Measurements from ENCODE around the gene NUS1. TPM values are rescaled to one million over a fixed set of nuclear protein-coding genes. Genes with fewer than 3 reads are reported as not detected.
"Not testable (repeated sequence)": the region's sequence is repeated elsewhere in the genome, so short reads cannot be mapped to it uniquely, and the experiment has no call there.

The NUS1 gene
- total RNA-seq, 1 experiment from 2014 or later = 22.2 TPM

DNA sequence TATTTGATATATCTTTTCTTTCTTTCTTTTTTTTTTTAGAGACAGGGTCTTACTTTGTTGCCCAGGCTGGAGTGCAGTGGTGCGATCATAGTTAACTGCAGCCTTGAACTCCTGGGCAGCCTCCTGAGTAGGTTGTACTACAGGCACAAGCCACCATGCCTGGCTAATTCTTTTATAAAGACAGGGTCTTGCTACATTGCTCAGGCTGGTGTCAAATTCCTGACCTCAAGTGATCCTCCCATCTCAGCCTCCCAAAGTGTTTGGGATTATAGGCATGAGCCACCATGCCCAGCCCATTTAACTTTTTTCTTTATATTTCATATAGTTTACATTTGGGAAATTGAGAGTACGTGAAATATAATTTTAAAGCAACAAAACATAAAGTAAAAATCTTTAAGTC is 10.1 kb downstream of the NUS1 start:
- peaks cover 5% of the 10 kb centered on the region; the same call in 1 of the 2 replicates for H3K9me3 ChIP-seq (ENCODE audit: insufficient read depth, low read depth)
- no peaks in the 10 kb centered on the region for H3F3A ChIP-seq (ENCODE audit: insufficient read depth, low read depth)
- 0 out of 2 replicates have a peak, but pooled peaks cover 14% of the 10 kb centered on the region for H3K36me3 ChIP-seq (ENCODE audit: low read depth)
- H3K9me2 ChIP-seq (ENCODE audit: insufficient read depth) = no peaks in the 10 kb centered on the region
- no peak overlapping the region for H2AFZ ChIP-seq
- ChIA-PET CTCF (no interaction called here), POLR2A (ENCODE audit: unreplicated experiment) (no interaction called here)
- TF ChIP-seq, protein P1, sequence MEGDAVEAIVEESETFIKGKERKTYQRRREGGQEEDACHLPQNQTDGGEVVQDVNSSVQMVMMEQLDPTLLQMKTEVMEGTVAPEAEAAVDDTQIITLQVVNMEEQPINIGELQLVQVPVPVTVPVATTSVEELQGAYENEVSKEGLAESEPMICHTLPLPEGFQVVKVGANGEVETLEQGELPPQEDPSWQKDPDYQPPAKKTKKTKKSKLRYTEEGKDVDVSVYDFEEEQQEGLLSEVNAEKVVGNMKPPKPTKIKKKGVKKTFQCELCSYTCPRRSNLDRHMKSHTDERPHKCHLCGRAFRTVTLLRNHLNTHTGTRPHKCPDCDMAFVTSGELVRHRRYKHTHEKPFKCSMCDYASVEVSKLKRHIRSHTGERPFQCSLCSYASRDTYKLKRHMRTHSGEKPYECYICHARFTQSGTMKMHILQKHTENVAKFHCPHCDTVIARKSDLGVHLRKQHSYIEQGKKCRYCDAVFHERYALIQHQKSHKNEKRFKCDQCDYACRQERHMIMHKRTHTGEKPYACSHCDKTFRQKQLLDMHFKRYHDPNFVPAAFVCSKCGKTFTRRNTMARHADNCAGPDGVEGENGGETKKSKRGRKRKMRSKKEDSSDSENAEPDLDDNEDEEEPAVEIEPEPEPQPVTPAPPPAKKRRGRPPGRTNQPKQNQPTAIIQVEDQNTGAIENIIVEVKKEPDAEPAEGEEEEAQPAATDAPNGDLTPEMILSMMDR (conservative IDR thresholded peaks at IDR 0.05) = no peak
- TF ChIP-seq EZH2 (IDR thresholded peaks at IDR 0.05; ENCODE audit: low read depth) = no peak
- peaks cover 100% of the 10 kb centered on the region for H3K79me2 ChIP-seq (ENCODE audit: low read depth)
- H3K4me2 ChIP-seq = no peak overlapping the region
- intact Hi-C loops (cut with micrococcal nuclease; ENCODE audit: unreplicated experiment) = no loop called here
- H4K20me1 ChIP-seq (ENCODE audit: insufficient read depth) = peaks cover 96% of the 10 kb centered on the region
- DNase-seq = no peak
- H3K27ac ChIP-seq = no peak overlapping the region
- no TSS peak for BruUV-seq (replicated peaks)
- H3K4me1 ChIP-seq (replicated peaks; ENCODE audit: insufficient read depth) = no peaks in the 10 kb centered on the region
- H3K27me3 ChIP-seq (ENCODE audit: insufficient read depth, low read depth) = no peaks in the 10 kb centered on the region
- no peak overlapping the region for H3K4me3 ChIP-seq

DNA sequence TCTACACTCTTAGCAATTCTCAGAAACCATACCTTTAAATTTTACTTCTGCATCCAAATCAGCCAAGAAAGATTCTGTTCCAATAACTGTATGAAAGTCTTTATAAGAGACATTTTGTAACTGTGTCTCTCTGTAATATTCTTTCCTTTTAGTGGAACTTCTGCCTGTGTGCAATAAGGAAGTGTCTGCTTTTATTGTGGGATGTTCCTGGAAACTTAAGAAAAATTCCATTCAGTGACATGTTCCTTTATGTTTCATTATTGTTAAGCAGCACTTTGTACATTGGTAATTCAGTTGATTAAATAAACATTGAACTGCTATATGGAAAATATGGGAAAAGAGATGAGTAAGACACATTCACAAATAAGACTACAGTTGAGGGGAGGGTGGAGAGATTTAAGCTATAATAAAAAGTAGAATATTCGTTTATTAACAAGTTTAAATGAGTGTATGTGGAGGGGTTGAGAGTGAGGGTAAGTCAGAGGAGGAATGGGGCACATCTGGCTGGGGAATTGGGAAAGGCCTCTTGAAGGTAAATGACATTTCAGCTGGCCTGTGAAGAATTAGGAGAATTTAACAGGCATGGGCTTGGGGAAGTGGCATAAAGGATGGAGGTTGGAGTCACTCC is 11.9 kb downstream of the NUS1 start:
- no peak overlapping the region for H3K4me3 ChIP-seq
- no peak overlapping the region for H3K4me2 ChIP-seq
- H3K9me3 ChIP-seq (ENCODE audit: insufficient read depth, low read depth) = no peaks in the 10 kb centered on the region
- H4K20me1 ChIP-seq (ENCODE audit: insufficient read depth) = peaks cover 91% of the 10 kb centered on the region
- H3F3A ChIP-seq (ENCODE audit: insufficient read depth, low read depth) = no peaks in the 10 kb centered on the region
- H3K4me1 ChIP-seq (replicated peaks; ENCODE audit: insufficient read depth) = no peaks in the 10 kb centered on the region
- intact Hi-C loops (cut with micrococcal nuclease; ENCODE audit: unreplicated experiment) = no loop called here
- no peak overlapping the region for H3K27ac ChIP-seq
- DNase-seq = no peak
- no TSS peak for BruUV-seq (replicated peaks)
- ChIA-PET POLR2A (ENCODE audit: unreplicated experiment) (no interaction called here), CTCF (no interaction called here)
- no peaks in the 10 kb centered on the region for H3K27me3 ChIP-seq (ENCODE audit: insufficient read depth, low read depth)
- H3K79me2 ChIP-seq (ENCODE audit: low read depth) = peaks cover 91% of the 10 kb centered on the region
- H3K36me3 ChIP-seq (ENCODE audit: low read depth) = 0 out of 2 replicates have a peak, but pooled peaks cover 10% of the 10 kb centered on the region
- TF ChIP-seq, protein P1 (conservative IDR thresholded peaks at IDR 0.05) = no peak
- no peak for TF ChIP-seq EZH2 (IDR thresholded peaks at IDR 0.05; ENCODE audit: low read depth)
- no peak overlapping the region for H2AFZ ChIP-seq
- no peaks in the 10 kb centered on the region for H3K9me2 ChIP-seq (ENCODE audit: insufficient read depth)

DNA sequence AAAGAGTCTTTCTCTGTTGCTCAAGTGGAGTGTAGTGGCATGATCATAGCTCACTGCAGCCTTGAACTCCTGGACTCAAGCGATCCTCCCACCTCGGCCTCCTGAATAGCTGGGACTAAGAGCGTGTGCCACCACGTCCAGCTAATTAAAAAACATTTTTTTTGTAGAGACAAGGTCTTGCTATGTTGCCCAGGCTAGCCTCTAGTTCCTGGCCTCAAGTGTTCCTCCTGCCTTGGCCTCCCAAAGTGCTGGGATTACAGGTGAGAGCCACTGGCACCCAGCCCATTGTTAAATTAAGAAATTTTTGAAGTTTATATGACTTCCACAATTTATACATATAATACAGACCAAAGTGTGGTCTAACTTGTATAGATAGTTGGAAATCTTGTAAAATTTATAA is 14.3 kb downstream of the NUS1 start:
- H3K4me3 ChIP-seq; H3K9me2 ChIP-seq (ENCODE audit: insufficient read depth); H3F3A ChIP-seq (ENCODE audit: insufficient read depth, low read depth); CTCF ChIA-PET; H3K4me1 ChIP-seq (replicated peaks; ENCODE audit: insufficient read depth); DNase-seq; H3K4me2 ChIP-seq; H3K27me3 ChIP-seq (ENCODE audit: insufficient read depth, low read depth); intact Hi-C loops (cut with micrococcal nuclease; ENCODE audit: unreplicated experiment); H3K27ac ChIP-seq; BruUV-seq (replicated peaks); H3K9me3 ChIP-seq (ENCODE audit: insufficient read depth, low read depth); H2AFZ ChIP-seq; POLR2A ChIA-PET (ENCODE audit: unreplicated experiment): not testable (repeated sequence)
- Histone ChIP-seq H3K79me2 (ENCODE audit: low read depth) (peaks cover 67% of the 10 kb centered on the region), H3K36me3 (ENCODE audit: low read depth) (peaks cover 28% of the 10 kb centered on the region; the same call in 1 of the 2 replicates), H4K20me1 (ENCODE audit: insufficient read depth) (peaks cover 82% of the 10 kb centered on the region)

DNA sequence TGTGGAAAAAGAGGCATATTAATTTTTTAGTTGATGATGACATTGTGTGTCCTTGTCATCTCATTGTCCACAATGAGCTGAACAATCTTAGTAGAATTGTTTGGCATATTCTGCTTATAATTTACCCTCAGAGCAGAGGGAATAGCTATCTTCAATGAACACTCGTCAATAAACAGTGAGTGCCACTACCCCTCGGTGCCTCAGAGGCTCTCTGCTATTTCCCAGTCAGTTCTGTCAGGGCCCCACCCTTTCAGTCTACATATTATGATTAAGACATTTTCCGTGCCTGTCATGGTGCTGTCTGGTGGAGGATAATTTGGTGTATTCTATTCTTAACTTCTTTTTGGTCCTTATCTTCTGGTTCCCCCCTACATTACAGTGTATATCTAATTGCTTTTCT is 31.2 kb downstream of the NUS1 start:
- no peak overlapping the region for H2AFZ ChIP-seq
- no peaks in the 10 kb centered on the region for H3F3A ChIP-seq (ENCODE audit: insufficient read depth, low read depth)
- peaks cover 33% of the 10 kb centered on the region for H3K36me3 ChIP-seq (ENCODE audit: low read depth)
- ChIA-PET POLR2A (ENCODE audit: unreplicated experiment) (no interaction called here), CTCF (no interaction called here)
- H3K27me3 ChIP-seq (ENCODE audit: insufficient read depth, low read depth) = no peaks in the 10 kb centered on the region
- no peak for DNase-seq
- H3K4me2 ChIP-seq = no peak overlapping the region
- H3K79me2 ChIP-seq (ENCODE audit: low read depth) = no peaks in the 10 kb centered on the region
- H3K4me3 ChIP-seq = no peak overlapping the region
- H3K9me2 ChIP-seq (ENCODE audit: insufficient read depth) = no peaks in the 10 kb centered on the region
- H4K20me1 ChIP-seq (ENCODE audit: insufficient read depth) = peaks cover 7% of the 10 kb centered on the region; the same call in 1 of the 2 replicates
- no peak overlapping the region for H3K27ac ChIP-seq
- BruUV-seq (replicated peaks) = no TSS peak
- TF ChIP-seq, protein P1 (conservative IDR thresholded peaks at IDR 0.05) = no peak
- TF ChIP-seq EZH2 (IDR thresholded peaks at IDR 0.05; ENCODE audit: low read depth) = no peak
- intact Hi-C loops (cut with micrococcal nuclease; ENCODE audit: unreplicated experiment) = no loop called here
- no peaks in the 10 kb centered on the region for H3K4me1 ChIP-seq (replicated peaks; ENCODE audit: insufficient read depth)
- no peaks in the 10 kb centered on the region for H3K9me3 ChIP-seq (ENCODE audit: insufficient read depth, low read depth)

DNA sequence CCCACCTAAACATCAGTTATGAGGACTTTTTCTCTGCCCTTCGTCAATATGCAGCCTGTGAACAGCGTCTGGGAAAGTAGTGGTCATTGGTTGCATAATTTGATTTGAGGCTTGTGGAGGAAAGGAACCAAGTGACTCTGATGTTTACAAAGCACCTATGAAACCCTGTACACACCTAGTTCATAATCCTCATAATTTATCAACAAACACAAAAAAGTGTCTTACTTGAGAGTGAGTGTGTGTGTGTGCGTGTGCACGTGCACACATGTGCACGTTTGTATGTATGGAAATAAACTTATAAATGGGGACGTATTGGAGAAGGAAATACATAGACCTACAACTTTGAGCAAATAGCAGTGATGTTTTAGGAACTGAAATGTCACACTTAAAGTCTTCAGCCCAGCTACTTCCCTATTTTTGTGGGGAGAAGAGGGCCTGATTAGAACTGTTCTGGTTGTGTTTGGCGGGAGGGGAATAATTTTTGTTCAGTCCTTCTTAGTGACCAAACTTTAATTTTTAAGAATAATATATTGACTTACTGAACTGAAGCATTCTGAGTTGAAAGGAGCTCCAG is 31.8 kb downstream of the NUS1 start:
- H3K4me2 ChIP-seq; H3K9me2 ChIP-seq (ENCODE audit: insufficient read depth); H4K20me1 ChIP-seq (ENCODE audit: insufficient read depth); H2AFZ ChIP-seq; CTCF ChIA-PET; DNase-seq; H3K79me2 ChIP-seq (ENCODE audit: low read depth); H3K9me3 ChIP-seq (ENCODE audit: insufficient read depth, low read depth); H3F3A ChIP-seq (ENCODE audit: insufficient read depth, low read depth); H3K4me3 ChIP-seq; POLR2A ChIA-PET (ENCODE audit: unreplicated experiment); intact Hi-C loops (cut with micrococcal nuclease; ENCODE audit: unreplicated experiment); H3K27me3 ChIP-seq (ENCODE audit: insufficient read depth, low read depth); BruUV-seq (replicated peaks); H3K27ac ChIP-seq; H3K4me1 ChIP-seq (replicated peaks; ENCODE audit: insufficient read depth): not testable (repeated sequence)
- peaks cover 32% of the 10 kb centered on the region for H3K36me3 ChIP-seq (ENCODE audit: low read depth)

Measured in PC-9 (cell line).